ENCODE results near the gene ACP7. TPM values are rescaled to one million over a fixed set of nuclear protein-coding genes. Genes with fewer than 3 reads are reported as not detected.

Gene ACP7, protein sequence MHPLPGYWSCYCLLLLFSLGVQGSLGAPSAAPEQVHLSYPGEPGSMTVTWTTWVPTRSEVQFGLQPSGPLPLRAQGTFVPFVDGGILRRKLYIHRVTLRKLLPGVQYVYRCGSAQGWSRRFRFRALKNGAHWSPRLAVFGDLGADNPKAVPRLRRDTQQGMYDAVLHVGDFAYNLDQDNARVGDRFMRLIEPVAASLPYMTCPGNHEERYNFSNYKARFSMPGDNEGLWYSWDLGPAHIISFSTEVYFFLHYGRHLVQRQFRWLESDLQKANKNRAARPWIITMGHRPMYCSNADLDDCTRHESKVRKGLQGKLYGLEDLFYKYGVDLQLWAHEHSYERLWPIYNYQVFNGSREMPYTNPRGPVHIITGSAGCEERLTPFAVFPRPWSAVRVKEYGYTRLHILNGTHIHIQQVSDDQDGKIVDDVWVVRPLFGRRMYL
- total RNA-seq (not detected), polyA plus RNA-seq (under 1 TPM in 1 of 3 donors, not detected in 2; 0.07 TPM)
- long read RNA-seq, donor 1: 0 reads
- long read RNA-seq, donor 2: 0 reads

GRCh38 chr19:39083983-39084731 lies at the start of gene ACP7:
Gene ACP7 (plus strand): TSS chr19:39084368. CDS start chr19:39085270, 902 bp downstream.
- no peak for ATAC-seq
- Histone ChIP-seq H3K4me1 (no peaks in the 10 kb centered on the region), H3K27ac (no peak within 1 kb of the TSS), H3K4me3 (no peak within 1 kb of the TSS), H3K9me3 (no peaks in the 10 kb centered on the region), H3K27me3 (ENCODE audit: insufficient read depth in 3 of 3, low read length in 2 of 3) (peaks cover 3 to 75% (median 15%) of the 10 kb centered on the region in 3 donors), H3K36me3 (ENCODE audit: insufficient read depth in 1 of 2, low read depth in 1 of 2) (no peaks in the 10 kb centered on the region)
- no peak for DNase-seq
- 2 to 4% (median 3%) methylated on average over 50 to 54 of the region's 54 CpGs for WGBS, 3 donors
- TF ChIP-seq, protein P1, sequence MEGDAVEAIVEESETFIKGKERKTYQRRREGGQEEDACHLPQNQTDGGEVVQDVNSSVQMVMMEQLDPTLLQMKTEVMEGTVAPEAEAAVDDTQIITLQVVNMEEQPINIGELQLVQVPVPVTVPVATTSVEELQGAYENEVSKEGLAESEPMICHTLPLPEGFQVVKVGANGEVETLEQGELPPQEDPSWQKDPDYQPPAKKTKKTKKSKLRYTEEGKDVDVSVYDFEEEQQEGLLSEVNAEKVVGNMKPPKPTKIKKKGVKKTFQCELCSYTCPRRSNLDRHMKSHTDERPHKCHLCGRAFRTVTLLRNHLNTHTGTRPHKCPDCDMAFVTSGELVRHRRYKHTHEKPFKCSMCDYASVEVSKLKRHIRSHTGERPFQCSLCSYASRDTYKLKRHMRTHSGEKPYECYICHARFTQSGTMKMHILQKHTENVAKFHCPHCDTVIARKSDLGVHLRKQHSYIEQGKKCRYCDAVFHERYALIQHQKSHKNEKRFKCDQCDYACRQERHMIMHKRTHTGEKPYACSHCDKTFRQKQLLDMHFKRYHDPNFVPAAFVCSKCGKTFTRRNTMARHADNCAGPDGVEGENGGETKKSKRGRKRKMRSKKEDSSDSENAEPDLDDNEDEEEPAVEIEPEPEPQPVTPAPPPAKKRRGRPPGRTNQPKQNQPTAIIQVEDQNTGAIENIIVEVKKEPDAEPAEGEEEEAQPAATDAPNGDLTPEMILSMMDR (IDR thresholded peaks at IDR 0.05): no peak
- intact Hi-C loops (cut with DNase I): no loop called here

GRCh38 chr19:39036581-39036980 lies 47.6 kb upstream of the ACP7 start:
- Histone ChIP-seq H3K36me3 (ENCODE audit: insufficient read depth in 1 of 2, low read depth in 1 of 2) (no peaks in the 10 kb centered on the region), H3K4me3 (no peak overlapping the region), H3K9me3 (no peaks in the 10 kb centered on the region), H3K4me1 (no peaks in the 10 kb centered on the region), H3K27me3 (ENCODE audit: insufficient read depth in 3 of 3, low read length in 2 of 3) (peaks cover 0 to 28% (median 12%) of the 10 kb centered on the region in 3 donors), H3K27ac (no peak overlapping the region)
- intact Hi-C loops (cut with DNase I): no loop called here
- no peak for DNase-seq
- TF ChIP-seq, protein P1 (IDR thresholded peaks at IDR 0.05): no peak
- ATAC-seq: no peak

DNA sequence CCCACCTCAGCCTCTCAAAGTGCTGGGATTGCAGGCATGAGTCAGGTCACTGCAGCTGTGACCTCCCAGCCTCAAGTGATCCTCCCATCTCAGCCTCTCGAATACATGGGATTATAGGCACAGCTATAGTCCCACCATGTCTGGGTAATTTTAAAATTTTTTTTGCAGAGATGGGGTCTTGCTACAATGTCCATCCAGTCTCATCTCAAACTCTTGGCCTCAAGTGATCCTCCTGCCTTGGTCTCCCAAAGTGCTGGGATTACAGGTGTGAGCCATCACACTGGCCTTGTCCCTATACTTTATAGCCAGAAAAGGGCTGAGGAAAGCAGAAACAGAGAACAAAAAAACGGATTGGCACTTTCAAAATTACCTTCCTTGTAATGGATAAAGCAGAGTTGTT lies 47.0 kb upstream of the ACP7 start:
- 45 to 51% (median 49%) methylated on average over 2 of the region's 2 CpGs for WGBS, 3 donors
- intact Hi-C loops (cut with DNase I): no loop called here
- H3K4me3 ChIP-seq: no peak overlapping the region
- H3K27ac ChIP-seq: no peak overlapping the region
- no peak for DNase-seq
- no peaks in the 10 kb centered on the region for H3K9me3 ChIP-seq
- H3K36me3 ChIP-seq (ENCODE audit: insufficient read depth in 1 of 2, low read depth in 1 of 2): no peaks in the 10 kb centered on the region
- ATAC-seq: no peak
- TF ChIP-seq, protein P1 (IDR thresholded peaks at IDR 0.05): no peak
- H3K27me3 ChIP-seq (ENCODE audit: insufficient read depth in 3 of 3, low read length in 2 of 3): peaks cover 0 to 22% (median 7%) of the 10 kb centered on the region in 3 donors
- no peaks in the 10 kb centered on the region for H3K4me1 ChIP-seq

DNA sequence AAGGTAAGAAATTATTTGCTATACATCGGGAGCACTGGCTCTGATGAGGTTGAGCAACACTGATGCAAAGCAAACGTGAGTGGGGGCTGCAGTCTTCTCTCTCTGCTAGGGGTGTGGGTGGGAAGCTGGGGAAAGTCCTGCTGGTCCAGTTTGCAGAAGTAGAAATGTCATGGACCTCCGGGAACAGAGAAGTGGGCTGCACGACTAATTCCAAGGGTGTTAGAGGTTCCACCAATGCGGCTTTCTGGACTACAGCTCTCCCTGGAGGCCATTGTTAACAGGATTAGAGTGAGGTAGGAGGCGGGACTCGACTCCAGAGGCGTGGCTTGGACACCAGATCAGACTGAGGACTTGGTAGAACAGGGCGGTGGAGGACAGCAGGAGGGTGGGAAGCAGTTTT lies 46.1 kb upstream of the ACP7 start:
- Histone ChIP-seq H3K27me3 (ENCODE audit: insufficient read depth in 3 of 3, low read length in 2 of 3) (peaks cover 0 to 15% (median 3%) of the 10 kb centered on the region in 3 donors), H3K4me3 (no peak overlapping the region), H3K4me1 (no peaks in the 10 kb centered on the region), H3K36me3 (ENCODE audit: insufficient read depth in 1 of 2, low read depth in 1 of 2) (no peaks in the 10 kb centered on the region), H3K27ac (no peak overlapping the region), H3K9me3 (no peaks in the 10 kb centered on the region)
- intact Hi-C loops (cut with DNase I): no loop called here
- TF ChIP-seq, protein P1 (IDR thresholded peaks at IDR 0.05): no peak
- DNase-seq (no peak), ATAC-seq (no peak)
- WGBS, 3 donors: 12 to 16% (median 13%) methylated on average over 9 of the region's 9 CpGs

All from psoas muscle (tissue), 8 donors.